GM23338 (cell line): ENCODE results near the gene KMT2C. TPM values are rescaled to one million over a fixed set of nuclear protein-coding genes. Genes with fewer than 3 reads are reported as not detected.
"Not testable (repeated sequence)": the region's sequence is repeated elsewhere in the genome, so short reads cannot be mapped to it uniquely, and the experiment has no call there.

Experiments used
- ATAC-seq: fragments of 200-7000 bp; cut with Tn5 transposase; 3 replicates; pipeline ENCODE4 v1.9.1; 2020
- DNase-seq: peaks from one replicate; pipeline ENCODE4 v3.0.0-alpha.2; 2015; ENCODE audit warnings: low spot score
- H2AFZ ChIP-seq: fragments of 200-600 bp; sonication (generic); 2 replicates; pipeline ENCODE4 v1.8.0; 2016; ENCODE audit warnings: antibody characterized with exemption, mild to moderate bottlenecking, moderate library complexity
- H3F3A ChIP-seq: fragments of 200-600 bp; sonication (generic); replicated peaks from 2 replicates; pipeline ENCODE4 v1.8.0; 2017; ENCODE audit warnings: antibody characterized with exemption, mixed run types, low read depth
- H3K27ac ChIP-seq: fragments of 200-600 bp; sonication (generic); 2 replicates; pipeline ENCODE4 v1.6.1; 2016; ENCODE audit warnings: low read depth
- H3K27me3 ChIP-seq: fragments of 200-600 bp; sonication (generic); 2 replicates; pipeline ENCODE4 v1.8.0; 2016; ENCODE audit warnings: mild to moderate bottlenecking, mixed run types, moderate library complexity; ENCODE audit not compliant: insufficient read depth
- H3K36me3 ChIP-seq: fragments of 200-600 bp; sonication (generic); 2 replicates; pipeline ENCODE4 v1.8.0; 2016; ENCODE audit warnings: mild to moderate bottlenecking; ENCODE audit not compliant: insufficient read depth
- H3K4me1 ChIP-seq: fragments of 200-600 bp; sonication (generic); 2 replicates; pipeline ENCODE4 v1.8.0; 2016; ENCODE audit warnings: mild to moderate bottlenecking, moderate library complexity; ENCODE audit not compliant: insufficient read depth
- H3K4me2 ChIP-seq: fragments of 200-600 bp; sonication (generic); 2 replicates; pipeline ENCODE4 v1.7.1; 2017; ENCODE audit warnings: mixed run types
- H3K4me3 ChIP-seq: fragments of 200-600 bp; sonication (generic); 2 replicates; pipeline ENCODE4 v1.6.1; 2016; ENCODE audit warnings: mixed run types
- H3K79me2 ChIP-seq: fragments of 200-600 bp; sonication (generic); replicated peaks from 2 replicates; pipeline ENCODE4 v1.8.0; 2017; ENCODE audit warnings: mild to moderate bottlenecking; ENCODE audit not compliant: insufficient read depth
- H3K9me2 ChIP-seq: fragments of 200-600 bp; sonication (generic); 2 replicates; pipeline ENCODE4 v1.8.0; 2017; ENCODE audit not compliant: insufficient read depth
- H4K20me1 ChIP-seq: fragments of 200-600 bp; sonication (generic); replicated peaks from 2 replicates; pipeline ENCODE4 v1.8.0; 2017; ENCODE audit warnings: mild to moderate bottlenecking; ENCODE audit not compliant: insufficient read depth
- H3K27ac Mint-ChIP-seq: 2 replicates; pipeline ENCODE4 v1.8.0; 2020; ENCODE audit warnings: inconsistent platforms, mild to moderate bottlenecking, moderate library complexity, mixed read lengths
- H3K27me3 Mint-ChIP-seq: 3 replicates; pipeline ENCODE4 v1.8.0; 2022; ENCODE audit warnings: low read depth, mild to moderate bottlenecking, moderate library complexity, mixed read lengths, inconsistent platforms; ENCODE audit not compliant: insufficient read depth, poor library complexity
- H3K36me3 Mint-ChIP-seq: 3 replicates; pipeline ENCODE4 v1.8.0; 2021; ENCODE audit warnings: low read depth, mild to moderate bottlenecking, inconsistent platforms, moderate library complexity, mixed read lengths
- H3K4me1 Mint-ChIP-seq: 3 replicates; pipeline ENCODE4 v1.8.0; 2020; ENCODE audit warnings: mild to moderate bottlenecking, inconsistent platforms, mixed read lengths
- H3K4me3 Mint-ChIP-seq: 3 replicates; pipeline ENCODE4 v1.8.0; 2021; ENCODE audit warnings: moderate library complexity, mild to moderate bottlenecking, inconsistent platforms, mixed read lengths
- H3K9me3 Mint-ChIP-seq: 3 replicates; pipeline ENCODE4 v1.8.0; 2020; ENCODE audit warnings: moderate library complexity, mild to moderate bottlenecking, inconsistent platforms, mixed read lengths
- CREB1 ChIP-seq: fragments of 250-450 bp; sonication (Bioruptor Pico); IDR thresholded peaks from 2 replicates; pipeline ENCODE4 v1.5.0; 2020; ENCODE audit warnings: low read depth, mild to moderate bottlenecking, moderate library complexity
- ETS1 ChIP-seq: IDR thresholded peaks from 2 replicates; pipeline ENCODE4 v1.6.1; 2016; ENCODE audit warnings: antibody characterized with exemption
- EZH2 ChIP-seq: fragments of 200-600 bp; sonication (generic); IDR thresholded peaks from one replicate; pipeline ENCODE4 v1.8.0; 2017; ENCODE audit warnings: antibody characterized with exemption, mild to moderate bottlenecking, low read depth; ENCODE audit not compliant: unreplicated experiment
- EZH2phosphoT487 ChIP-seq: fragments of 200-600 bp; sonication (generic); IDR thresholded peaks from one replicate; pipeline ENCODE4 v1.8.1; 2018; ENCODE audit warnings: antibody characterized with exemption; ENCODE audit not compliant: unreplicated experiment
- JUNB ChIP-seq: IDR thresholded peaks from one replicate; pipeline ENCODE4 v1.6.1; 2016; ENCODE audit warnings: antibody characterized with exemption; ENCODE audit not compliant: unreplicated experiment
- NANOG ChIP-seq: IDR thresholded peaks from 2 replicates; pipeline ENCODE4 v1.6.1; 2016; ENCODE audit warnings: antibody characterized with exemption, borderline replicate concordance
- POLR2AphosphoS5 ChIP-seq: IDR thresholded peaks from 2 replicates; pipeline ENCODE4 v1.6.1; 2016; ENCODE audit warnings: antibody characterized with exemption, low read depth
- STAT1 ChIP-seq: IDR thresholded peaks from one replicate; pipeline ENCODE4 v1.6.1; 2016; ENCODE audit warnings: antibody characterized with exemption; ENCODE audit not compliant: unreplicated experiment
- polyA plus RNA-seq: library from polyadenylated mRNA; unstranded; fragments of >200 nt; fragmentation: Nextera tagmentation; extraction: Ambion mirVana; gene quantifications from 2 replicates; pipeline ENCODE4 v1.2.1, GENCODE V29; 2016
- total RNA-seq: library from RNA; depleted of rRNA; stranded (reverse); fragments of >200 nt; shearing (Covaris generic); gene quantifications from 2 replicates; pipeline ENCODE4 v1.2.3, GENCODE V29; 2014
- TF ChIP-seq, protein P1 (sequence below): IDR thresholded peaks from one replicate; pipeline ENCODE4 v1.6.1; 2018; ENCODE audit warnings: antibody characterized with exemption; ENCODE audit not compliant: unreplicated experiment
- TF ChIP-seq, protein P2 (sequence below), 2 experiments: fragments of 200-600 bp in 1 of 2; sonication (generic) in 1 of 2; conservative IDR thresholded peaks; 2 replicates each; pipeline versions ENCODE4 v1.5.1 to v1.6.1; 2016 to 2017; ENCODE audit warnings: antibody characterized with exemption in 2 of 2, low read depth in 2 of 2, mild to moderate bottlenecking in 2 of 2, moderate library complexity in 1 of 2

KMT2C gene
- total and polyA plus RNA-seq, 2 experiments from 2014 or later = 11.4 to 39.0 TPM

GRCh38 chr7:152307902-152308301, 127.9 kb downstream of the KMT2C start (continued):
- TF ChIP-seq, protein P1, sequence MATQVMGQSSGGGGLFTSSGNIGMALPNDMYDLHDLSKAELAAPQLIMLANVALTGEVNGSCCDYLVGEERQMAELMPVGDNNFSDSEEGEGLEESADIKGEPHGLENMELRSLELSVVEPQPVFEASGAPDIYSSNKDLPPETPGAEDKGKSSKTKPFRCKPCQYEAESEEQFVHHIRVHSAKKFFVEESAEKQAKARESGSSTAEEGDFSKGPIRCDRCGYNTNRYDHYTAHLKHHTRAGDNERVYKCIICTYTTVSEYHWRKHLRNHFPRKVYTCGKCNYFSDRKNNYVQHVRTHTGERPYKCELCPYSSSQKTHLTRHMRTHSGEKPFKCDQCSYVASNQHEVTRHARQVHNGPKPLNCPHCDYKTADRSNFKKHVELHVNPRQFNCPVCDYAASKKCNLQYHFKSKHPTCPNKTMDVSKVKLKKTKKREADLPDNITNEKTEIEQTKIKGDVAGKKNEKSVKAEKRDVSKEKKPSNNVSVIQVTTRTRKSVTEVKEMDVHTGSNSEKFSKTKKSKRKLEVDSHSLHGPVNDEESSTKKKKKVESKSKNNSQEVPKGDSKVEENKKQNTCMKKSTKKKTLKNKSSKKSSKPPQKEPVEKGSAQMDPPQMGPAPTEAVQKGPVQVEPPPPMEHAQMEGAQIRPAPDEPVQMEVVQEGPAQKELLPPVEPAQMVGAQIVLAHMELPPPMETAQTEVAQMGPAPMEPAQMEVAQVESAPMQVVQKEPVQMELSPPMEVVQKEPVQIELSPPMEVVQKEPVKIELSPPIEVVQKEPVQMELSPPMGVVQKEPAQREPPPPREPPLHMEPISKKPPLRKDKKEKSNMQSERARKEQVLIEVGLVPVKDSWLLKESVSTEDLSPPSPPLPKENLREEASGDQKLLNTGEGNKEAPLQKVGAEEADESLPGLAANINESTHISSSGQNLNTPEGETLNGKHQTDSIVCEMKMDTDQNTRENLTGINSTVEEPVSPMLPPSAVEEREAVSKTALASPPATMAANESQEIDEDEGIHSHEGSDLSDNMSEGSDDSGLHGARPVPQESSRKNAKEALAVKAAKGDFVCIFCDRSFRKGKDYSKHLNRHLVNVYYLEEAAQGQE = no peak
- TF ChIP-seq NANOG = no peak
- TF ChIP-seq EZH2 = no peak
- TF ChIP-seq STAT1 = no peak

GRCh38 chr7:152299542-152300143, 136.2 kb downstream of the KMT2C start:
- H3K27ac ChIP-seq, H3K4me2 ChIP-seq, H3K27ac Mint-ChIP-seq, H3K27me3 Mint-ChIP-seq, H3K4me3 ChIP-seq, ATAC-seq, H3K79me2 ChIP-seq, H2AFZ ChIP-seq, H3K4me3 Mint-ChIP-seq, H3K36me3 Mint-ChIP-seq, H3K27me3 ChIP-seq, H3K9me3 Mint-ChIP-seq, H3K9me2 ChIP-seq, H3K36me3 ChIP-seq, DNase-seq, H4K20me1 ChIP-seq, H3F3A ChIP-seq: not testable (repeated sequence)
- peaks cover 12% of the 10 kb centered on the region; the same call in 1 of the 2 replicates for H3K4me1 ChIP-seq
- H3K4me1 Mint-ChIP-seq = peaks cover 22% of the 10 kb centered on the region

DNA sequence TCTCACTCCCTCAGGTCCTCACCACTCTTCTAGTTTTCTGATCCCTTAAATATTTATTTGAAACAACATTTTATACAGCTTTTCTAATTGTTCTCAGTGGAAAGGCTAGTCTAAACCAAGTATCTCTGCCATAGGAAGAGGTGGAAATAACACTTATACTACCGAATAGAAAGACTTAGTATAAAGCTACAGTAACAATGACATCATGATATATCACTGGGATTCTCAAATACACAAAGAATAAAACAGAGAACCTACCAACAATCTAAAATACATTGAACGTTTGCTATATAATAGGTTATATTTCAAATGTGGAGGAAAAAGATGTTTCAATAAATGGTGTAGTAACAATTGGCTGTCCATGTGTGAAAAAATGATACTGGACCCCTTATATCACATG, 142.9 kb downstream of the KMT2C start:
- DNase-seq = no peak
- no peaks in the 10 kb centered on the region for H4K20me1 ChIP-seq
- no peaks in the 10 kb centered on the region for H3K9me2 ChIP-seq
- H3K27me3 Mint-ChIP-seq = no peaks in the 10 kb centered on the region
- peaks cover 33% of the 10 kb centered on the region for H3K36me3 Mint-ChIP-seq
- H3K4me3 ChIP-seq = no peak overlapping the region
- no peak overlapping the region for H3K27ac Mint-ChIP-seq
- H3K4me1 ChIP-seq = peaks cover 12% of the 10 kb centered on the region; the same call in 1 of the 2 replicates
- ATAC-seq = no peak
- no peak overlapping the region for H3K4me3 Mint-ChIP-seq
- peaks cover 22% of the 10 kb centered on the region for H3K4me1 Mint-ChIP-seq
- no peaks in the 10 kb centered on the region for H3F3A ChIP-seq
- peaks cover 7% of the 10 kb centered on the region for H3K9me3 Mint-ChIP-seq
- H2AFZ ChIP-seq = no peak overlapping the region
- H3K36me3 ChIP-seq = no peaks in the 10 kb centered on the region
- H3K79me2 ChIP-seq = no peaks in the 10 kb centered on the region
- no peak overlapping the region for H3K27ac ChIP-seq
- no peaks in the 10 kb centered on the region for H3K27me3 ChIP-seq
- no peak overlapping the region for H3K4me2 ChIP-seq
- no peak for TF ChIP-seq JUNB
- TF ChIP-seq, protein P1 = no peak
- TF ChIP-seq, protein P2, sequence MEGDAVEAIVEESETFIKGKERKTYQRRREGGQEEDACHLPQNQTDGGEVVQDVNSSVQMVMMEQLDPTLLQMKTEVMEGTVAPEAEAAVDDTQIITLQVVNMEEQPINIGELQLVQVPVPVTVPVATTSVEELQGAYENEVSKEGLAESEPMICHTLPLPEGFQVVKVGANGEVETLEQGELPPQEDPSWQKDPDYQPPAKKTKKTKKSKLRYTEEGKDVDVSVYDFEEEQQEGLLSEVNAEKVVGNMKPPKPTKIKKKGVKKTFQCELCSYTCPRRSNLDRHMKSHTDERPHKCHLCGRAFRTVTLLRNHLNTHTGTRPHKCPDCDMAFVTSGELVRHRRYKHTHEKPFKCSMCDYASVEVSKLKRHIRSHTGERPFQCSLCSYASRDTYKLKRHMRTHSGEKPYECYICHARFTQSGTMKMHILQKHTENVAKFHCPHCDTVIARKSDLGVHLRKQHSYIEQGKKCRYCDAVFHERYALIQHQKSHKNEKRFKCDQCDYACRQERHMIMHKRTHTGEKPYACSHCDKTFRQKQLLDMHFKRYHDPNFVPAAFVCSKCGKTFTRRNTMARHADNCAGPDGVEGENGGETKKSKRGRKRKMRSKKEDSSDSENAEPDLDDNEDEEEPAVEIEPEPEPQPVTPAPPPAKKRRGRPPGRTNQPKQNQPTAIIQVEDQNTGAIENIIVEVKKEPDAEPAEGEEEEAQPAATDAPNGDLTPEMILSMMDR (conservative IDR thresholded peaks at IDR 0.05; ENCODE audit: low read depth in 2 of 2) = no peak
- no peak for TF ChIP-seq EZH2
- no peak for TF ChIP-seq POLR2AphosphoS5
- no peak for TF ChIP-seq EZH2phosphoT487
- no peak for TF ChIP-seq NANOG
- no peak for TF ChIP-seq CREB1 (CRISPR knock-in tag)
- no peak for TF ChIP-seq ETS1
